ENCODE measurements around the gene ERMARD.
"Not testable (repeated sequence)": the region's sequence is repeated elsewhere in the genome, so short reads cannot be mapped to it uniquely, and the experiment has no call there.

The ERMARD gene

DNA sequence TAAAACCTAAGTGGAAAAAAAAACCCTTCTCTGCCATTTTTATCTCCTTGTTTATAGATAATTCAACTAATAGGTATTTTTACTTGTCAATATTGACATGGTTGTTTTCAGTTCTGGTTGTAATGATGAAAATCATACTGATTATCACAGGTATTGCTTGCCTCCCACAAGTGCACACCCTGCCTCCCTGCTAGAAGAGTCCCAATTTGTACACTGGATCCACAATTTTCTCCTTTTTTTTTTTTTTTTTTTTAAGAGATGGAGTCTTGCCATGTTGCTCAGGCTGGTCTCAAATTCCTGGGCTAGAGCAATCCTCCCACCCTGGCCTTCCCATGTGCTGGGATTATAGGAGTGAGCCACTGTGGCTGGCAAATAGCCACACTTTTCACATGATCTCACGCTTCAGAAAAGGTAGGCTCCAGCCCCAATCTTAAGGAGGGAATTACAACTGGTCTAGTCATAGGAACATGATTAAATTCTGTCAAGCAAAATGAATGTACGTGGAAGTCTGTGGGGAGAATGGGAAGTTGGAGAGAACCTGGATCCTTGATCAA, 12.4 kb upstream of the ERMARD start:
- DNase-seq: no peak

GRCh38 chr6:169741344-169741743, 10.1 kb upstream of the ERMARD start:
- DNase-seq: no peak

- no peak for DNase-seq
Measured at GRCh38 chr6:169745405-169745804, 6.0 kb upstream of the ERMARD start.

DNA sequence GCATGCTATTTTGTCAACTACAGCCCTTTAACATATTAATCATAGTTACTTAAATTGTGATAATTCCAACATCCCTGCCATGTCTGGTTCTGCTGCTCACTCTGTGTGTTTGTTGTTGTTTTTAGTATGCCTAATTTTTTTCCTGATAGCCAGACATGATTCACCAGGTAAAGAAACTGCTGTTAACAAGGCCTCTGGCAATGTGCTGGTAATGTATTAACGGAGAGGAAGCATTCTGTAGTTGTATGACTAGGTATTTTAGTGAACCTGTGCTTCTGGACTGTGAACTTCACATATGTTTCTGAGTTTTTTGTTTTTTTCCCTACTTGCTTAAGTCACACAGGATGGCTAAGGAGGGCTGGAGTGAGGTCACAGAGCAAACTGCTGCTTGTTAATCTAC, 4.9 kb upstream of the ERMARD start:
- DNase-seq: no peak

DNA sequence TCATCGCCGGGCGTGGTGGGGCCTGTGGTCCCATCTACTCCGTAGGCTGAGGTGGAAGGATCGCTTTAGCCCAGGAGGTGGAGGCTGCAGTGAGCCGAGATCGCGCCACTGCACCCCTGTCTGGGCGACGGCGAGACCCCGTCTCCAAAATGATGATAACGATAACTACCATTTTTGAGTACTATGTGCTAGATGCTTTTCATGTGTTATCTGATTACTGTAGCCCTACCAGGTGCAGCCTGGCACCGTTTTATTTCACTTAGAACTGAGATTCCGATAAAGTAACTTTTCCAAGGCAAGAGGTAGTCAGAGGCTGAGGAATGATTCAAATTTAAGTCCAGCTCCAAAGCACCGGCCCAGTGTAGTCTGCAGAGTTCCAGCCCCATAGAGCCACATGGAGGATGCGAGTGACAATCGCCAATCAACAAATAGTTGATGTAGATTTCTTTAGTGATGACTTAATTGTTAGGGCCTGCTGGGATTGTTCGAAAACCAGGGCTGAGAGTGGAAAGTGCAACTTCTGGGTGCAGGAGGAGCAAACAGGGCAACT, 727 bp downstream of the ERMARD start:
- no peak for DNase-seq

DNA sequence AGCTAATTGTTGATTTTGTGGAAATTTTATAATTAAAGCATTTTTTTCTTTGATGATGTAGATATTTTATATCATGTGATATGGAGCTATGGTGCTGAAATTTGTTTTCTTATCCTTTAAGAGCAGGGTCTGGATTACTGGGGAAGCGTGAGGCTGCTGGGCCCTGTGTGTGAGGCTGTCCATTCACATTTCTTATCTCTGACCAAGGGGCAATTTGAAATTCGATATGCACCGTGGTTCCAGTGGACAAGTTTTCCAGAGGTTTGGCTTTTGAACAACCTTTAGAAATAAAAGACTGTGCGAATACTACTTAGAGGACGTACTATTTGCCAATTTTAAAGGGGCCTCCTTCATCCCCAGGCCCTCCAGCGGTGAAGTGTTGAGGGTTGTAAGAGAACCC, 3.7 kb downstream of the ERMARD start:
- no peak for DNase-seq

DNA sequence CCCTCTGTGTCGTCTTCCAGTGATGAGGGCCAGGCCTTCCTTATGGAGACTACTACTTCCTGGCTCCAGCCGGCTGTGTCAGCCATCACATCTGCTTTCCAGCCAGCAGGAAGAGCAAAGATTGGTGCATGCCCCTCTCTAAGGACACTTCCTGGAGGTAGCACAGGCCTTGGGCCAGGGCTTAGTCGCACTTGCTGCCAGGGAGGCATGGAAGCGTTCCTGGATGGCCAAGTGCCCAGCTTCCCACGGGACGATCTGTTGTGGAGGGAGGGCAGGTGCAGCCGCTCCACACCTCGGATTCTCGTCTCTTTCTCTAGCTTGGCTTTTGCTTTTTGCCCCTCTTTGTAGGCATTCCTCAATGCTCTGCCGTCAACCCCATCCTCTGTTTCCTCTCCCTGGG, 11.9 kb downstream of the ERMARD start:
- no peak for DNase-seq

GRCh38 chr6:169763881-169764280, 12.5 kb downstream of the ERMARD start:
- DNase-seq: no peak

- DNase-seq: not testable (repeated sequence)
Measured at GRCh38 chr6:169765789-169766188, 14.4 kb downstream of the ERMARD start.

DNA sequence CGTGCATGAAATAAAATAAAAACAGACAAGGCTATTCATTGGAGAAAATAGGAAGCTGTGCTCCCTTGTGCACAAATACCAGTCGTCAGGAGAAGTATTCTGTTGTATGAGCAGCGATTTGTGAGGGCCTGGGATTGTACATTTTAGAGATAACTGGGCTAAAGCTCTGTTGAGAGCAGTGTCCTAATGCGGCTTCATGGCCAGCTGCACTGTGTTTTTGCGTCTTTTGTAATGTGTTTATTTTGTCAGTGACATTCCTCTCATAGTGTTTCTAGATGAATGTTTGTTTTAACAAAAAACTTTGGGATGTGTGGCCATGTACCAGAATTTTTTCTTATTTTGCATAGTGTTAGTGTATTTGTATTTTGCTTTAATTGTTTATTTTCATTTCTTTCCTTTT, 14.8 kb downstream of the ERMARD start:
- no peak for DNase-seq

- no peak for DNase-seq
Measured at GRCh38 chr6:169766921-169767736, 15.7 kb downstream of the ERMARD start.

DNA sequence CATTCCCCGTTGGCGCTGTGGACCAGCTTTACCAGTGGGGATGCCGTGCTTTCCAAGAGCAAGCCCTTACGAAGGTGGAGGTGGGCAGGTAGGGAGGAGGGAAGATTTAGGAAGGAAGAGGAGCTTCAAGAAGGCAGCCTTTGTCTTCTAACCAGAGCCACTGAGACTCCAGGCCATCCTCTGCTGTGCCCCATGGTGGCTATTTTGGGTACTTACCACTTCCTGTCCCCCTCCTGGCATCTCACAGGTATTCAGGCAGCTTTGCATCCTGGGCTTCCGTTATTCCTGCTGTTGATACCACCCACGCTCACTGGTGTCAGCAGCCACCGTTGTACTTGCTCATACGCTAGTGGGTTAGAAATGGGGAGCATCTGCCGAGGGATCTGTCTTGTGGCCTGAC, 22.9 kb downstream of the ERMARD start:
- no peak for DNase-seq

DNA sequence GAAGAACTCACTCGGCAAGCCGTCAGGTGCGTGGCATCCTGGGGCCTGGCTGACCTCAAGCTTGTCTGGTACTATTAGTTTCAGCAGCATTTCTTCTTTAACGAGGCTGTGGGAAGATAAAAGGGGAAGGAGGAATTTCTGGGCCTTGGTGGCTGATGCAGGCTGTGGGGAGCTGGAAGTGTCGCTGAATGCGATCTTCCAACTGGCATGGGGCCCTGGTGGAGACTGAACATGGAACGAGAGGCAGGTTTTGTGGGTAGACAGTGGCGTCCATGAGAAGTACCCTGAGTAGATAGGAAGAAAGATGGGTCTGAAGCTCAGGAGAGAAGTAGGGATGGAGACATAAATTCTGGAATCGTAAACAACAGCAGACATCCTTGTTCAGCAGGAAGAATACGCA, 23.9 kb downstream of the ERMARD start:
- DNase-seq: no peak

DNA sequence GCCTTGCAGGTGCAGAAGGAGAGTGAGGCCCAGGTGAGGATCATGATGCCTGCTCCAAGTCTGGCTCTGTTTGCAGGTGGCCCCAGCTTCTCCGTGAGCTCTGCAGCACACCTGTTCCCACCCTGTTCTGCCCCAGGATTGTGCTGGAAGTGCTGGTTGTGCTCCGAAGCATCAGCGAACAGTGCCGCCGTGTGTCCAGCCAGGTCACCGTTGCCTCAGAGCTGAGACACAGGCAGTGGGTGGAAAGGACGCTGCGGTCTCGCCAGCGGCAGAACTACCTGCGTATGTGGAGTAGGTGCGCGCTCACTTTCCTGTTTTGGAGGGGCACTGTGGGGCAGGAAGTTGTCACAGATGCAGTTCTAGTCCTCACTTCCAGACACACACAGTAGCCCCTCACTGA, 25.0 kb downstream of the ERMARD start:
- no peak for DNase-seq

- no peak for DNase-seq
Measured at GRCh38 chr6:169777896-169778295, 26.5 kb downstream of the ERMARD start.

DNA sequence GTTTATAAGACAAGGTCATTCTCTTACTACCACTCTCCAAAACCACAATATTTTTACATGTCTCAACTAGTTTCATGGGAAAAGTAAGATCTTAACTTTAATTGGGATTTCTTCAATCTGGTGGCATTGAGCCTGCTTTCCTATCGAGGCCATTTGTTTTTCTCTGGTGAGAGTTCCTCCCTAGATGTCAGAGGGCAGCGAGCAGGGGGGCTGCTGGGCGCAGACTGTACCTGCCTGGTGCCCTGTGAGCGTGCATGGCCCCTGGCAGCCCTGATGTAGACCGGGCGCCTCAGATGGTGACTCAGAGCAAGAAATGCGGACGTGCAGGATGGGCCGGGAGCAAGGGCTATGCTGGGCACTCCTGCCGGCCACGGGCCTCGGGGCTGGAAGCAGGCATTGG, 27.2 kb downstream of the ERMARD start:
- no peak for DNase-seq

GRCh38 chr6:169779092-169779815, 27.8 kb downstream of the ERMARD start:
- no peak for DNase-seq

DNA sequence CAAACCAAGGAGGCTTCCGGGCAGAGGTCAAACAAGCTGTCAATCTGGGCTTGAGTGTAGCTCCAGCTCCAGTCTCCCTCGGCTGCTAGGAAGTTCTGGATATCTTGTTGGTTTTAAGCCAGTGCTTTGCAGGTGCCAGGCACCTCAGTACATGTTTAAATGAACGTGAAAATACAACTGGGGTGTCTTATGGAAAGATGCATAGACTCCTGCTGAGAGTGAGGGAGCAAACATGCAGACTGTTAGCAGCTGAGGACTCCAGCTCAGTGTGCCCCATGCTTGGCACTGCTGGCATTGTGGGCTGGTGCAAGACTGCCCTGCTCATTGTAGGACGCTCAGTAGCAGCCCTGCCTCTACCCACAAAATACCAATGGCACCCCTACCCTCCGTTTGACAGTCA, 28.5 kb downstream of the ERMARD start:
- DNase-seq: no peak

DNA sequence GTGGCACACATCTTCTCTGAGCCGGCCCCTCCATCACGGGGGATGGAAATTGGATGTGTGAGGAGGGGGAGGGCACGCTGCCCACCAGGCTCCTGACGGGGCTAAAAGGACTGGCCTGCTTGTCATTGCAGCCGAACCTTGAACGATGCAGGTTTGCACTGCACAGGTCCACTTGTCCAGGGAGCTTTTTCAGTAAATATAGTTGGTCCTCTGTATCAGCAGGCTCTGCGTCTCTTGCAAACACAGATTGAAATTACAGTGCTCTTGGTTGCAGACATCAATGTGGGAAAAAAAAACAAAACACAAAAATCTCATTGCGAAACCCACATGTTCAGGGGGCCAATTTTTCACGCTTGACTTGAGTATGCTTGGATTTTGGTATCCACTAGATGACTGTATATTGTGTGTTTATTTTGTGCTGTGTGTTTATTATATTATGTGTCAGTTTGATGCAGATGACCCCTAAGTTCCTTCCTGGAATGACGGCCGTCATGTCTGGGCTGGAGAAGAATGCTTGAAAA, 29.2 kb downstream of the ERMARD start:
- no peak for DNase-seq

GRCh38 chr6:169782966-169783365, 31.5 kb downstream of the ERMARD start:
- DNase-seq: no peak

DNA sequence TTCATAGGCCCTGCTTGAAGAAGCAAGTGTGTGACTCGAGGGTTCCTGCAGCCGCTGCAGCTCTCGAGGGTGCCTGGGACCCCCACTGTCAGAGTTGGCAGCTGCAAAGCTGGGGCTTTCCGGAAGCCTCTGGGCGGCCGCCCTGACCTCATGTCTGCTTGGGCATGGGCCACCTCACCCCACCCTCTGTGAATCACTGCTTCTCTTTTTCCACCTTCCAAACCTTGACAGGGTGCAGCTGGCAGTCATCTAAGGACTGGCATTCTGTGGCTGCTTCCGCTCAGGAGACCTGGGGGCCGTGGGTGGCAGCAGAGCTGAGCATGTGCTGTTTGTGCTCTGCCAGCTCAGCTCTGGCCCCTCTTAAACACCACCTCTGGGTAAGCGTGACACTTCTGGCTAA, 32.0 kb downstream of the ERMARD start:
- no peak for DNase-seq

DNA sequence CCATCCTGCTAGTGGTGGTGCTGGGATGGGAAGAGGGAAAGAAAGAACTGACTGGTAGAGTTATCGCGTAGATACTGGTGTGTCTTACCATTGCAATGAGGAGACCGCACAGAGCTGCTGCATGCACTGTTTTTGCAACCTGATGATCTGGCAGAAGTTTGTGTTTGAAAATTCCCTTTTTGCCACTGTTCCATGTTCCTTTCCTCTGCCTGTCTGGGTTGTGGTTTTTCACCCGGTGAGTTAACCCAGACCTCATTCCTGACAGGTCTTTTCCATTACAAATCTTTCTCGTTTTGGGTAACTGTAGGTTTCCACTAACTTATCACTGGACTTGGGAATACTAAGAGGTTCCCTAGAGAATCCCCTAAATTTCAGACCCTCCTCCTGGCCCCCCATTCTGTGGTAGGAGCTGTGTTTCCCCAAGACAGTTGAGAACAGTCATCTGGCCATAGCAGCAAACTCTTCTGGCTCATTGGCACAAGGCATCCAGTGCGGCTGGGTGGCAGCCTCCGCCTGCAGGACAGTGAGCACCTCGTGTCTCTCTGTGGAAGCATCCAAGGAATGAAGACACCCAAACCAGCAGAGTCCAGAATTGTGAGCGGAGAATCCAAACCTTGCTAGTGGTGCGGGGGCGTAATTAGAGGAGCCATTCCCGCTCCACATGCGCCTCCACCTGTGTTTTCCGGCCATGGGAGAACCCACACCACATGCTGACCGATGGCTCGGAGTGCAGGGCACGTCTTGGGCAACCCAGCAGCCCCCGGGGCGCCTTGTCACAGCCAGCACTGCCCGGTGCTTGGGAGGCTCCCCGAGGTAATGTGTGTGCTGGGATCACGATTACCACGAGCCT, 32.8 kb downstream of the ERMARD start:
- no peak for DNase-seq
